HepG2 (cell line): ENCODE measurements around the gene MSMP. TPM values are rescaled to one million over a fixed set of nuclear protein-coding genes. Genes with fewer than 3 reads are reported as not detected.
A peak's percentile ranks its signal among the peaks of the same experiment; 100 is the strongest.

Experiments
- ATAC-seq: fragments of 200-7000 bp; cut with Tn5 transposase; 3 replicates; pipeline ENCODE4 v1.9.1; 2020; ENCODE audit warnings: mild to moderate bottlenecking, moderate library complexity
- BruUV-seq: library from RNA; stranded (reverse); fragments of 400-500 nt; replicated peaks from 2 replicates; lab custom pipeline; 2021; lab: Mats Ljungman, UMichigan
- CTCF ChIA-PET: fragments of 300-600 bp; formaldehyde crosslinking; extraction: SDS; loops from one replicate; lab custom pipeline; 2021; ENCODE audit warnings: low total read pairs, inconsistent platforms, low intra/inter-chr PET ratio; lab: Yijun Ruan, JAX
- POLR2A ChIA-PET: fragments of 350-600 bp; sonication (Branson Sonifier 250); formaldehyde crosslinking; loops from one replicate; lab custom pipeline; 2020; ENCODE audit warnings: antibody characterized with exemption, inconsistent platforms; lab: Yijun Ruan, JAX
- DNase-seq: peaks from one replicate; pipeline ENCODE4 v3.0.0-alpha.2; 2015; ENCODE audit warnings: low spot score
- FAIRE-seq: peaks from 3 replicates; lab custom pipeline; 2011; peaks lifted over from hg19 to GRCh38; lab: Jason Lieb, UNC
- H2AFZ ChIP-seq: one replicate; pipeline ENCODE4 v1.6.1; 2011; ENCODE audit warnings: low read length, inconsistent platforms
- H3K27ac ChIP-seq: fragments of 300-600 bp; 3 replicates; pipeline ENCODE4 v1.8.0; 2011; ENCODE audit warnings: mixed run types, mild to moderate bottlenecking, mixed read lengths, low read length, inconsistent platforms; ENCODE audit not compliant: insufficient read depth; ENCODE audit errors: extremely low read length
- H3K27me3 ChIP-seq, 2 experiments: fragments of 200-600 bp in 1 of 2; 2 replicates in 1 of 2; 3 replicates in 1 of 2; pipeline versions ENCODE4 v1.6.0 to v1.8.0; 2011; ENCODE audit warnings: low read length in 2 of 2, mild to moderate bottlenecking in 2 of 2, moderate library complexity in 2 of 2, inconsistent platforms in 1 of 2; ENCODE audit not compliant: insufficient read depth in 2 of 2, control insufficient read depth in 1 of 2
- H3K36me3 ChIP-seq, 2 experiments: fragments of 200-600 bp in 1 of 2; replicated peaks in 1 of 2; 2 replicates in 1 of 2; 3 replicates in 1 of 2; pipeline versions ENCODE4 v1.5.1 to v1.8.0; 2011; ENCODE audit warnings: low read length in 2 of 2, inconsistent platforms in 1 of 2; ENCODE audit not compliant: insufficient read depth in 2 of 2, control insufficient read depth in 1 of 2
- H3K4me1 ChIP-seq: 2 replicates; pipeline ENCODE4 v1.5.1; 2012; ENCODE audit warnings: low read length, inconsistent platforms; ENCODE audit not compliant: insufficient read depth
- H3K4me2 ChIP-seq: 2 replicates; pipeline ENCODE4 v1.6.0; 2011; ENCODE audit warnings: low read depth, low read length, inconsistent platforms
- H3K4me3 ChIP-seq, 3 experiments: fragments of 200-600 bp in 1 of 3; sonication (generic), shearing (Covaris generic) in 1 of 3; replicated peaks in 1 of 3; 2 replicates each; pipeline ENCODE4 v1.5.1; 2011 to 2016; ENCODE audit warnings: low read length in 3 of 3, inconsistent platforms in 2 of 3, low read depth in 2 of 3, mild to moderate bottlenecking in 2 of 3, control low read depth in 1 of 3, mixed read lengths in 1 of 3; ENCODE audit not compliant: insufficient read depth in 1 of 3
- H3K79me2 ChIP-seq: one replicate; pipeline ENCODE4 v1.6.1; 2011; ENCODE audit warnings: low read length, inconsistent platforms; ENCODE audit not compliant: insufficient read depth
- H3K9ac ChIP-seq: 2 replicates; pipeline ENCODE4 v1.6.0; 2011; ENCODE audit warnings: mild to moderate bottlenecking, low read depth, low read length, inconsistent platforms; ENCODE audit not compliant: insufficient read depth
- H3K9me3 ChIP-seq: 2 replicates; pipeline ENCODE4 v1.5.1; 2012; ENCODE audit warnings: mild to moderate bottlenecking, low read length
- H4K20me1 ChIP-seq: 2 replicates; pipeline ENCODE4 v1.6.0; 2011; ENCODE audit warnings: inconsistent platforms, mild to moderate bottlenecking, low read length, moderate library complexity; ENCODE audit not compliant: insufficient read depth
- ETV5 ChIP-seq: IDR thresholded peaks from 2 replicates; pipeline ENCODE4 v1.6.1; 2018; ENCODE audit warnings: missing biosample characterization, missing genetic modification reagents, inconsistent platforms, borderline replicate concordance
- HNF4G ChIP-seq, 2 experiments: sonication (generic) in 1 of 2; formaldehyde crosslinking in 1 of 2; IDR thresholded peaks; 2 replicates each; pipeline versions ENCODE4 v1.4.0 to v1.6.1; 2011 to 2020; ENCODE audit warnings: borderline replicate concordance in 2 of 2, low read depth in 2 of 2, mild to moderate bottlenecking in 2 of 2, low read length in 1 of 2, missing genetic modification reagents in 1 of 2, moderate library complexity in 1 of 2
- NR2F6 ChIP-seq, 2 experiments: IDR thresholded peaks; 2 replicates each; pipeline ENCODE4 v1.6.1; 2016; ENCODE audit warnings: antibody characterized with exemption in 1 of 2, mild to moderate bottlenecking in 1 of 2
- SOX13 ChIP-seq, 3 experiments: fragments of 450-650 bp in 1 of 3; sonication (generic) in 1 of 3; formaldehyde crosslinking in 1 of 3; IDR thresholded peaks in 2 of 3; conservative IDR thresholded peaks in 1 of 3; 2 replicates each; pipeline versions ENCODE4 v1.5.0 to v1.6.1; 2016 to 2020; ENCODE audit warnings: antibody characterized with exemption in 1 of 3, mild to moderate bottlenecking in 1 of 3, missing compliant biosample characterization in 1 of 3, missing genetic modification reagents in 1 of 3, moderate library complexity in 1 of 3
- SOX6 ChIP-seq, 2 experiments: fragments of 450-650 bp in 1 of 2; sonication (generic) in 1 of 2; formaldehyde crosslinking in 1 of 2; IDR thresholded peaks; 2 replicates each; pipeline versions ENCODE4 v1.4.0 to v1.6.1; 2017 to 2020; ENCODE audit warnings: antibody characterized with exemption in 1 of 2, mild to moderate bottlenecking in 1 of 2, missing genetic modification reagents in 1 of 2
- SRF ChIP-seq: IDR thresholded peaks from 2 replicates; pipeline ENCODE4 v1.6.1; 2011; ENCODE audit warnings: mild to moderate bottlenecking, low read depth, low read length, moderate library complexity
- ZFX ChIP-seq: sonication (generic); formaldehyde crosslinking; IDR thresholded peaks from 2 replicates; pipeline ENCODE4 v1.4.0; 2020; ENCODE audit warnings: mild to moderate bottlenecking, low read depth, missing genetic modification reagents, moderate library complexity
- WGBS: methylation state at CpG from one replicate; pipeline ENCODE4 v1.1.6; 2017; ENCODE audit warnings: low lambda C conversion rate; 5-methylcytosine and 5-hydroxymethylcytosine counted together
- in situ Hi-C: cut with HindIII; loops from 2 replicates; pipeline ENCODE4 v1.10.0; 2017; ENCODE audit warnings: low pct_unique_long_range_greater_than_20kb; ENCODE audit not compliant: extremely low pct_ligation_motif_present
- intact Hi-C: fragments of 100-400 bp; cut with micrococcal nuclease; formaldehyde crosslinking; loops from one replicate; pipeline ENCODE4 v1.10.0; 2022; ENCODE audit not compliant: unreplicated experiment
- polyA plus RNA-seq, 8 experiments: library from polyadenylated mRNA; depleted of rRNA in 3 of 8; stranded (reverse) in 7 of 8; unstranded in 1 of 8; fragments of >200 nt; fragmentation: Illumina TruSeq in 4 of 8; extraction: Trizol in 4 of 8; gene quantifications; 2 replicates each; pipeline versions ENCODE4 v1.2.1 to v1.2.3, GENCODE V29; 2011 to 2016; ENCODE audit warnings: low read depth in 4 of 8, missing spikeins in 1 of 8, mixed read lengths in 1 of 8; ENCODE audit not compliant: insufficient read depth in 1 of 8
- total RNA-seq, 5 experiments: library from RNA; depleted of rRNA; stranded (reverse); fragments of >200 nt; fragmentation: Illumina TruSeq; extraction: Trizol; gene quantifications; 2 replicates each; pipeline ENCODE4 v1.2.3, GENCODE V29; 2016; ENCODE audit warnings: low read depth in 1 of 5
- TF ChIP-seq, protein P1 (sequence below): sonication (generic); formaldehyde crosslinking; IDR thresholded peaks from 2 replicates; pipeline ENCODE4 v1.4.0; 2020; ENCODE audit warnings: missing genetic modification reagents, borderline replicate concordance
- TF ChIP-seq, protein P2 (sequence below): sonication (generic); formaldehyde crosslinking; conservative IDR thresholded peaks from 2 replicates; pipeline ENCODE4 v1.4.0; 2020; ENCODE audit warnings: mild to moderate bottlenecking, missing genetic modification reagents, moderate library complexity
- TF ChIP-seq, protein P3 (sequence below): sonication (generic); formaldehyde crosslinking; IDR thresholded peaks from 2 replicates; pipeline ENCODE4 v1.5.1; 2020; ENCODE audit warnings: mild to moderate bottlenecking, missing genetic modification reagents, moderate library complexity

Gene MSMP
- total and polyA plus RNA-seq, 2 of the 13 experiments (the other 11 are each of a cell fraction or from before 2014, with no cell fraction given): 0.24 to 0.46 TPM

DNA sequence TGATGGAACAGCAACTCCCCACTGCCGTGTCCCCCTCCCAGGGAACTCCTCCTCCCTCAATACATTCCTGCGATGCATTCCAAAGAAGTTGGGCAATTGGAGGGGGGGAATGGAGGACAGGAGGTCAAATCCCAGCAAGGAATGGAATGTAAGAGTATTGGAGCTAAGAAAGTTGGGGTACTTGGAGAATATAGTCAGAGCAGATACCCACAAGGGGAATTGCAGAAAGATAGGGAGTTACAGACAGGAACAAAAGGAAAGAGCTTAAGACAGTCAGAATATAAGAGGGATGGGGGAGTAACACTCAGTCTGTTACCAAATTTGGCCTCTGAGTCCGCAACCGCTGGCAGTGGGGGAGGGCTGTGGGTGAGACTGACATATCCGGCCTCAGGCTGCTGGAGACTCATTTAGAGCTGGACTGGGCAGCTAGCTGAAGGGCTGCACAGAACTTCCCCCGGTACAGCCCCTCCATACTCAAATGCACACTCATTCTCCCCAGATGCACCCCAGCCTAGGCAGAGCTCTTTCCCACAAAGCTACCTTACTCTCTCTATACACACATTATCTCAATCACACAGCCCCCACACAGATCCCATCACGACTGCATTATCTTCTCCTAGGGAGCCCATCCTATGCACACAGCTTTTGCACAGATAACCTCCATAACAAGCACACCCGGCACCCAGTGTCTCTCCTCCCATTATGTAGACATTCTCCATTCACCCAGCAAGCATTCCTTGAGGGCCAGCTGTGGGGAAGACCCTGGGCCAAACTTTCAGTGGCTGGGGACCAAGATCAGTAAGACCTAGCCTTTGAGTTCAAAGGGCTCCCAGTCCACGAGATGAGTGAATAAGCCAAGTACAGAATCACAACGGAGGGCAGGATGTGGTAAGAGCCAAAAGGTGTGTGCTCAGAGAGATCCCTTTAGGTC, 25.8 kb downstream of the MSMP start:
- DNase-seq (peak; percentile 91), ATAC-seq (0 out of 3 replicates have a peak, but pooled peaks have one; percentile 1), FAIRE-seq (no peak)
- Histone ChIP-seq H3K4me3 (peak overlapping the region; percentile 38 to 98 (median 59)), H3K9ac (peak overlapping the region; percentile 58), H3K79me2 (peaks cover 59% of the 10 kb centered on the region), H3K4me1 (peaks cover 54% of the 10 kb centered on the region), H3K9me3 (no peaks in the 10 kb centered on the region), H3K27me3 (no peaks in the 10 kb centered on the region; a peak in 1 of 5 replicates), H3K27ac (peak overlapping the region; percentile 77), H3K36me3 (peaks cover 10 to 30% of the 10 kb centered on the region in 2 experiments), H4K20me1 (peaks cover 30% of the 10 kb centered on the region), H3K4me2 (peak overlapping the region; percentile 98), H2AFZ (no peak overlapping the region)
- 3% methylated on average over 9 of the region's 10 CpGs for WGBS
- no TSS peak for BruUV-seq
- POLR2A ChIA-PET: interaction anchor here (0.8 to 3.5 kb wide), 21 partner anchors 8 to 1084 kb away, joined by 3 to 44 read pairs (median 8); partner anchors contain the start of genes ARHGEF39, CCDC107, GBA2 and HINT2
- intact Hi-C loops: no loop called here
- in situ Hi-C loops: loop anchor here (5.0 kb wide), 1 partner anchor 61 kb away; the partner anchor contains the start of gene ARHGEF39
- CTCF ChIA-PET: no interaction called here
- TF ChIP-seq, protein P1, sequence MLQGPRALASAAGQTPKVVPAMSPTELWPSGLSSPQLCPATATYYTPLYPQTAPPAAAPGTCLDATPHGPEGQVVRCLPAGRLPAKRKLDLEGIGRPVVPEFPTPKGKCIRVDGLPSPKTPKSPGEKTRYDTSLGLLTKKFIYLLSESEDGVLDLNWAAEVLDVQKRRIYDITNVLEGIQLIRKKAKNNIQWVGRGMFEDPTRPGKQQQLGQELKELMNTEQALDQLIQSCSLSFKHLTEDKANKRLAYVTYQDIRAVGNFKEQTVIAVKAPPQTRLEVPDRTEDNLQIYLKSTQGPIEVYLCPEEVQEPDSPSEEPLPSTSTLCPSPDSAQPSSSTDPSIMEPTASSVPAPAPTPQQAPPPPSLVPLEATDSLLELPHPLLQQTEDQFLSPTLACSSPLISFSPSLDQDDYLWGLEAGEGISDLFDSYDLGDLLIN: no peak
- TF ChIP-seq, protein P2, sequence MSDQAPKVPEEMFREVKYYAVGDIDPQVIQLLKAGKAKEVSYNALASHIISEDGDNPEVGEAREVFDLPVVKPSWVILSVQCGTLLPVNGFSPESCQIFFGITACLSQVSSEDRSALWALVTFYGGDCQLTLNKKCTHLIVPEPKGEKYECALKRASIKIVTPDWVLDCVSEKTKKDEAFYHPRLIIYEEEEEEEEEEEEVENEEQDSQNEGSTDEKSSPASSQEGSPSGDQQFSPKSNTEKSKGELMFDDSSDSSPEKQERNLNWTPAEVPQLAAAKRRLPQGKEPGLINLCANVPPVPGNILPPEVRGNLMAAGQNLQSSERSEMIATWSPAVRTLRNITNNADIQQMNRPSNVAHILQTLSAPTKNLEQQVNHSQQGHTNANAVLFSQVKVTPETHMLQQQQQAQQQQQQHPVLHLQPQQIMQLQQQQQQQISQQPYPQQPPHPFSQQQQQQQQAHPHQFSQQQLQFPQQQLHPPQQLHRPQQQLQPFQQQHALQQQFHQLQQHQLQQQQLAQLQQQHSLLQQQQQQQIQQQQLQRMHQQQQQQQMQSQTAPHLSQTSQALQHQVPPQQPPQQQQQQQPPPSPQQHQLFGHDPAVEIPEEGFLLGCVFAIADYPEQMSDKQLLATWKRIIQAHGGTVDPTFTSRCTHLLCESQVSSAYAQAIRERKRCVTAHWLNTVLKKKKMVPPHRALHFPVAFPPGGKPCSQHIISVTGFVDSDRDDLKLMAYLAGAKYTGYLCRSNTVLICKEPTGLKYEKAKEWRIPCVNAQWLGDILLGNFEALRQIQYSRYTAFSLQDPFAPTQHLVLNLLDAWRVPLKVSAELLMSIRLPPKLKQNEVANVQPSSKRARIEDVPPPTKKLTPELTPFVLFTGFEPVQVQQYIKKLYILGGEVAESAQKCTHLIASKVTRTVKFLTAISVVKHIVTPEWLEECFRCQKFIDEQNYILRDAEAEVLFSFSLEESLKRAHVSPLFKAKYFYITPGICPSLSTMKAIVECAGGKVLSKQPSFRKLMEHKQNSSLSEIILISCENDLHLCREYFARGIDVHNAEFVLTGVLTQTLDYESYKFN (CRISPR knock-in tag): peak; percentile 61
- TF ChIP-seq SOX13 (IDR thresholded peaks at IDR 0.05) (peak; percentile 35; the same call in 1 of the 2 replicates), SOX13 (CRISPR knock-in tag; conservative IDR thresholded peaks at IDR 0.05 in 1 of 2, IDR thresholded peaks at IDR 0.05 in 1 of 2) (peak in 1 of 2 experiments; percentile 88; a peak in 2 of 4 replicates), ZFX (peak; percentile 36; the same call in 1 of the 2 replicates), NR2F6 (IDR thresholded peaks at IDR 0.05) (peak; percentile 79), NR2F6 (CRISPR knock-in tag; IDR thresholded peaks at IDR 0.05) (peak; percentile 60), SOX6 (IDR thresholded peaks at IDR 0.05) (no peak), SOX6 (CRISPR knock-in tag; IDR thresholded peaks at IDR 0.05) (peak; percentile 83), ETV5 (peak; percentile 24; the same call in 1 of the 2 replicates), HNF4G (IDR thresholded peaks at IDR 0.05; ENCODE audit: borderline replicate concordance, low read depth, low read length) (peak; percentile 69), HNF4G (CRISPR knock-in tag; IDR thresholded peaks at IDR 0.05; ENCODE audit: borderline replicate concordance, low read depth) (no peak), SRF (peak; percentile 77)
- TF ChIP-seq, protein P3, sequence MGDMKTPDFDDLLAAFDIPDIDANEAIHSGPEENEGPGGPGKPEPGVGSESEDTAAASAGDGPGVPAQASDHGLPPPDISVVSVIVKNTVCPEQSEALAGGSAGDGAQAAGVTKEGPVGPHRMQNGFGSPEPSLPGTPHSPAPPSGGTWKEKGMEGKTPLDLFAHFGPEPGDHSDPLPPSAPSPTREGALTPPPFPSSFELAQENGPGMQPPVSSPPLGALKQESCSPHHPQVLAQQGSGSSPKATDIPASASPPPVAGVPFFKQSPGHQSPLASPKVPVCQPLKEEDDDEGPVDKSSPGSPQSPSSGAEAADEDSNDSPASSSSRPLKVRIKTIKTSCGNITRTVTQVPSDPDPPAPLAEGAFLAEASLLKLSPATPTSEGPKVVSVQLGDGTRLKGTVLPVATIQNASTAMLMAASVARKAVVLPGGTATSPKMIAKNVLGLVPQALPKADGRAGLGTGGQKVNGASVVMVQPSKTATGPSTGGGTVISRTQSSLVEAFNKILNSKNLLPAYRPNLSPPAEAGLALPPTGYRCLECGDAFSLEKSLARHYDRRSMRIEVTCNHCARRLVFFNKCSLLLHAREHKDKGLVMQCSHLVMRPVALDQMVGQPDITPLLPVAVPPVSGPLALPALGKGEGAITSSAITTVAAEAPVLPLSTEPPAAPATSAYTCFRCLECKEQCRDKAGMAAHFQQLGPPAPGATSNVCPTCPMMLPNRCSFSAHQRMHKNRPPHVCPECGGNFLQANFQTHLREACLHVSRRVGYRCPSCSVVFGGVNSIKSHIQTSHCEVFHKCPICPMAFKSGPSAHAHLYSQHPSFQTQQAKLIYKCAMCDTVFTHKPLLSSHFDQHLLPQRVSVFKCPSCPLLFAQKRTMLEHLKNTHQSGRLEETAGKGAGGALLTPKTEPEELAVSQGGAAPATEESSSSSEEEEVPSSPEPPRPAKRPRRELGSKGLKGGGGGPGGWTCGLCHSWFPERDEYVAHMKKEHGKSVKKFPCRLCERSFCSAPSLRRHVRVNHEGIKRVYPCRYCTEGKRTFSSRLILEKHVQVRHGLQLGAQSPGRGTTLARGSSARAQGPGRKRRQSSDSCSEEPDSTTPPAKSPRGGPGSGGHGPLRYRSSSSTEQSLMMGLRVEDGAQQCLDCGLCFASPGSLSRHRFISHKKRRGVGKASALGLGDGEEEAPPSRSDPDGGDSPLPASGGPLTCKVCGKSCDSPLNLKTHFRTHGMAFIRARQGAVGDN (CRISPR knock-in tag): 0 out of 2 replicates have a peak, but pooled peaks have one; percentile 15
